BJ (cell line): Measurements from ENCODE around the gene SPESP1. TPM values are rescaled to one million over a fixed set of nuclear protein-coding genes. Genes with fewer than 3 reads are reported as not detected.

Source experiments
- CTCF ChIA-PET: fragments of 350-600 bp; formaldehyde crosslinking; extraction: SDS; loops from one replicate; lab custom pipeline; 2021; ENCODE audit warnings: antibody characterized with exemption, inconsistent platforms; lab: Yijun Ruan, JAX
- POLR2A ChIA-PET: fragments of 300-600 bp; sonication (Branson Sonifier 250); formaldehyde crosslinking; extraction: SDS; loops from one replicate; lab custom pipeline; 2021; ENCODE audit warnings: antibody characterized with exemption; lab: Charles Lee
- DNase-seq: peaks from one replicate; pipeline ENCODE4 v3.0.0-alpha.2; 2011; ENCODE audit warnings: low read depth
- H3K27me3 ChIP-seq: 2 replicates; pipeline ENCODE4 v1.6.0; 2011; ENCODE audit warnings: low read length; ENCODE audit not compliant: control insufficient read depth, insufficient read depth
- H3K36me3 ChIP-seq: 2 replicates; pipeline ENCODE4 v1.5.1; 2011; ENCODE audit warnings: low read length; ENCODE audit not compliant: control insufficient read depth, insufficient read depth
- H3K4me3 ChIP-seq: 2 replicates; pipeline ENCODE4 v1.5.1; 2011; ENCODE audit warnings: low read depth, mild to moderate bottlenecking, control low read depth, low read length
- polyA plus RNA-seq: library from polyadenylated mRNA; depleted of rRNA; stranded (reverse); fragments of >200 nt; gene quantifications from 2 replicates; pipeline ENCODE4 v1.2.3, GENCODE V29; 2011; rRNA removed
- TF ChIP-seq, protein P1 (sequence below): IDR thresholded peaks from 2 replicates; pipeline ENCODE4 v1.5.1; 2011; ENCODE audit warnings: low read depth, mild to moderate bottlenecking, control low read depth, inconsistent platforms, low read length, moderate library complexity; ENCODE audit not compliant: insufficient read depth

Gene SPESP1
- polyA plus RNA-seq, 1 experiment, result 7.5 TPM

DNA sequence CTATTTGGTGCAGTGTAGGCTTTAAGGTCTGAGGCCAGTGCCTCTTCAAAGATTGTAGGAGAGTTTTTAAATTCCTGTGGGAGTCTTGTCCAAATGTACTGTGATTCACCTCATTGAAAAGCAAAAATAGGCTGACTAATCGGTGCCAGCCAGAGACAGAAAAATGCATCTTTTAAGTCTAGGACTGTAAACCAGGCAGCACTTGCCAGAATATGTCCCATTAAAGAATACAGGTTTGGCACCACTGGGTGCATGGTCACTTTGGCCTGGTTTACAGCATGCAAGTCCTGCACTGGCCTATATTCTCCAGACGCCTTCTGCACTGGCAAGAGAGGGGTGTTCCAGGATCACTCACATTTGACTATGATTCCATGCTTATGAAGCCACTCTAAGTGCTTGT is 63.8 kb downstream of the SPESP1 start:
- H3K4me3 ChIP-seq, result no peak overlapping the region
- CTCF ChIA-PET, result no interaction called here

DNA sequence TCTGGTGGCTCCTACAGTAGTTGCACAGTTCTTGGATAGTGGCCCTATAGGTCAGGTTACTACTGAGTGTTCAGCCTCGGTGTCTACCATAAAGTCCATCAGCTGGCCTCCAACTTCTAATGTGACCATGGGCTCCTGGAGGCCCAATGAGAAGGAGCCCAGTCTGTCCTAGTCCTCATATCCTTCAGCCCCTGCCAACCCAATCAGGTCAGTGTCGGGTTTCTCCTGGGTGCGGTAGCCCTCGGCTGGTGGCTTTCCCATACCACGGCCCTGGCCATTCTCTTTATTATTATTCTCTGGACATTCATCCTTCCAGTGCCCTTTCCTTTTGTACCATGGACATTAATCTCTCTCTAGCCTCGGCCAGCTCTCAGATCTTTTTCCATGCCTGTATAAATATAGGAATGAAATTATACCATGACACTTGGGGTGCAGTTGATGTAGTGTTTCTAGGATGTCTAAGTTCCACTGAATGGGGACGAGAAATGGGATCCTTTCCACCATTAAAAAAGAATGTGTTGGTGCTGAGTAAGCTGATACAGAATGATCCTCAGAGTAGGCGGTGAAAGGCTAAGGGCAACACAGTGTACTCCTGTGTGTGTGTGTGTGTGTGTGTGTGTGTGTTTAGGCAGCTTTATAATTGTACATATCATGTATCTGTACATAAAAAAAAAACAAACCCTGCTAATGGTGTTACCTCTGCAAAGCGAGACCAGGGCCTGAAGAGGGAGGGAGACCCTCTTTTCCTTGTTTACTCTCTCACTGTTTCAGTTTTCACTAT is 64.8 kb downstream of the SPESP1 start:
- no peak for DNase-seq
- Histone ChIP-seq H3K4me3 (no peak overlapping the region), H3K27me3 (no peaks in the 10 kb centered on the region), H3K36me3 (no peaks in the 10 kb centered on the region)
- CTCF ChIA-PET, result no interaction called here
- TF ChIP-seq, protein P1, sequence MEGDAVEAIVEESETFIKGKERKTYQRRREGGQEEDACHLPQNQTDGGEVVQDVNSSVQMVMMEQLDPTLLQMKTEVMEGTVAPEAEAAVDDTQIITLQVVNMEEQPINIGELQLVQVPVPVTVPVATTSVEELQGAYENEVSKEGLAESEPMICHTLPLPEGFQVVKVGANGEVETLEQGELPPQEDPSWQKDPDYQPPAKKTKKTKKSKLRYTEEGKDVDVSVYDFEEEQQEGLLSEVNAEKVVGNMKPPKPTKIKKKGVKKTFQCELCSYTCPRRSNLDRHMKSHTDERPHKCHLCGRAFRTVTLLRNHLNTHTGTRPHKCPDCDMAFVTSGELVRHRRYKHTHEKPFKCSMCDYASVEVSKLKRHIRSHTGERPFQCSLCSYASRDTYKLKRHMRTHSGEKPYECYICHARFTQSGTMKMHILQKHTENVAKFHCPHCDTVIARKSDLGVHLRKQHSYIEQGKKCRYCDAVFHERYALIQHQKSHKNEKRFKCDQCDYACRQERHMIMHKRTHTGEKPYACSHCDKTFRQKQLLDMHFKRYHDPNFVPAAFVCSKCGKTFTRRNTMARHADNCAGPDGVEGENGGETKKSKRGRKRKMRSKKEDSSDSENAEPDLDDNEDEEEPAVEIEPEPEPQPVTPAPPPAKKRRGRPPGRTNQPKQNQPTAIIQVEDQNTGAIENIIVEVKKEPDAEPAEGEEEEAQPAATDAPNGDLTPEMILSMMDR, result no peak
- POLR2A ChIA-PET, result no interaction called here

More for the DNA sequence above, 63.8 kb downstream of the SPESP1 start:
- no peaks in the 10 kb centered on the region for H3K27me3 ChIP-seq
- peak; percentile 26 for DNase-seq
- H3K36me3 ChIP-seq, result no peaks in the 10 kb centered on the region
- TF ChIP-seq, protein P1, result no peak
- POLR2A ChIA-PET, result no interaction called here

Other genes with a start within 250 kb of the SPESP1 start
- gene ANP32A, start 109.6 kb upstream of the SPESP1 start, polyA plus RNA-seq, result 36.2 and 60.3 TPM in 2 replicates
- gene NOX5, start 84.2 kb downstream of the SPESP1 start, polyA plus RNA-seq, result 0.50 and 0.86 TPM in 2 replicates
- 7.1 and 12.5 TPM in 2 replicates for gene GLCE, start 230.1 kb downstream of the SPESP1 start, polyA plus RNA-seq